ENCODE results near the gene FAM118A.
"Not testable (repeated sequence)": the region's sequence is repeated elsewhere in the genome, so short reads cannot be mapped to it uniquely, and the experiment has no call there.

Gene FAM118A

GRCh38 chr22:45331486-45331885, 21.8 kb downstream of the FAM118A start:
- no peak for DNase-seq (ENCODE audit: low spot score)

DNA sequence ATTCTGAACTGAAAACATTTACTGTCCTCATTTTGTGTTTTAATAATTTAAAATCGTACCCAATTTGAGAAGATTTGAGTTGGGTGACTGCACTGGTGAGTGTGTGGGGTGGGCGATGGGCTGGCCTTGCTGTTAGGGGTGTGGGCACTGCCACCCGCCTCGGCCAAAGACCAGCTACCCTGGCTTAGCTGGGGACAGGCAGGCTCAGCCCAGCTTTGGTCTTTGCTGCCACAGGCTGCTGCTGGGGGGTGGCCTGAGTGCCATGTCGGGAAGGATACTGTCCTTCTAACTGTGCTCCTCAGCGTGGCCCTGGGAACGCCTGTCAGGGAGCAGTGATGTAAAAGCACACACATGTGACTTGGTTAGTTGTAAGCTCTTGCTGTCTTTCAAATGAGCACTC, 22.3 kb downstream of the FAM118A start:
- no peak for DNase-seq (ENCODE audit: low spot score)

GRCh38 chr22:45334068-45334467, 24.3 kb downstream of the FAM118A start:
- DNase-seq (ENCODE audit: low spot score) = no peak

DNA sequence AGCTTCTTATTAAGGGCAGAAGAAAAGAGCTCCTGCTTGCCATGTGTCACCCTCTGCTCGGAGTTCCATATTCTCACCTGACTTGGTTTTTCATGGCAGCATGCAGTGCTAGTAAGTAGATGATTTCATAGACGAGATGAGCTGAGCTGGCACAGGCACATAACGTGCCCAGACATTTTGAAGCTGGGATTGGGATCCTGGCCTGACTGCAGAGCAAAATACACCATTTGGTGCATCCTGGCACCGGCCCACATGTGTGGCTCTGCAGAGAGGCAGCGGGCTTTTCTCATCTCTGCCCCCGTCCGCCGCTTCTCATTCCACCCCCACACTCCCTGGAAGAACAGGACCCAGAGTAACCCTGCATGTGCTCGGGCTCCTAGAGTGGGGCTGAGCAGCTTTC, 24.8 kb downstream of the FAM118A start:
- DNase-seq (ENCODE audit: low spot score) = no peak

DNA sequence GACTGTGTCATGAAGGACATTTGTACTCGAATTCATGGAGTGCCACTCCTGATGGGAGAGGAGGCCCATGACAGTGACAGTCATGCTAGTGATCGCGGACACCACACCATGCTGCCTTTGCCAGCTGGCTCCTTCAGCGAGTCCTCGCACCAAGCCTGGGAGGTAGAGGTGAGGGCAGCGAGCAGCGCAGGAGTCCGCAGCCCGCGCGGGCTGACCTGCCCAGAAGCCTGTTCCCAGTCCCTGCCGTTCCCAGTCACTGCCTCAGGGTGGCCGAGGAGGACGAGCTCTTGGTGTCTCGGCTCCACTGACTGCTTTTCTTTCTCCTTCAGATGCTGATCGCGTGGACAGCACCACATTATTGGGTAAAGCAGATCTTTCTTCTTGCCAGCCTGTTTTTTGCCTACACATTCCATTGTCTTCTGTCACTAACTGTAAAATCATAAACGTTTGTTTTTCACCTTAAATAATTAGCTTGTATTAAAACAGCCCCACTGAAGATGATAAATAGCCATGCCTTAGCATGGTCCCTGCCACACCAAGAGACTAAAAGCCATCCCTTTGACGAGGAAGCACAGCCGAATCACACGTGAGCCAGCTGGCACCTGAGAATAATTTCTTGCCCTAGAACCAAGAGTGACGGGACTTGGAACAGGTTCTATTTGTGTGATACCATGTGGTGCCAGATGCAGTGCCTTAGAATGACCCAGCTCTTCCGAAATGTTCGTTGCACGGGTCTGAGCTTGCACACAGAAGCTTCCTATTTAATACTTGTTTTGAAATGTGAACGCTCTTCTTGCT, 25.5 kb downstream of the FAM118A start:
- DNase-seq (ENCODE audit: low spot score) = no peak

GRCh38 chr22:45335854-45336522, 26.3 kb downstream of the FAM118A start:
- DNase-seq (ENCODE audit: low spot score) = no peak

- no peak for DNase-seq (ENCODE audit: low spot score)
Measured at GRCh38 chr22:45336971-45337431, 27.3 kb downstream of the FAM118A start.

GRCh38 chr22:45337536-45337935, 27.8 kb downstream of the FAM118A start:
- no peak for DNase-seq (ENCODE audit: low spot score)

GRCh38 chr22:45338795-45339194, 29.1 kb downstream of the FAM118A start:
- no peak for DNase-seq (ENCODE audit: low spot score)

GRCh38 chr22:45340323-45340722, 30.6 kb downstream of the FAM118A start:
- DNase-seq (ENCODE audit: low spot score) = no peak

GRCh38 chr22:45341498-45341897, 31.8 kb downstream of the FAM118A start:
- DNase-seq (ENCODE audit: low spot score) = no peak

DNA sequence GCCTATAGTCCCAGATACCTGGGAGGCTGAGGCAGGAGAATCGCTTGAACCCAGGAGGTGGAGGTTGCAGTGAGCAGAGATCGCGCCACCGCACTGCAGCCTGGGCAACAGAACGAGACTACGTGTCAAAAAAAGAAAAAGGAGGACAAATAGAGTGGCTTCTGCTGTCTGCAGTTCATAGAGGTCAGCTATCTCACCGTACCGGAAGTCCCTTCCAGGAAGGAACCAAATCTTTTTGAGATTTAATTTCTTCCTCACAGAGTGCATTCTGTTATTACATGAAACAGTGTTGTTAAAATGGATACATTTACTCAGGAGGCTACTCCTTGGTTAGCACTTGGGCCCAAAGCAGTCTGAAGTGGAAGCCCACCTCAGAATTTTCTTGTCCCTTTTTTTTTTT, 33.4 kb downstream of the FAM118A start:
- DNase-seq (ENCODE audit: low spot score) = no peak

GRCh38 chr22:45344334-45344733, 34.6 kb downstream of the FAM118A start:
- DNase-seq (ENCODE audit: low spot score) = no peak

- no peak for DNase-seq (ENCODE audit: low spot score)
Measured at GRCh38 chr22:45349916-45350315, 40.2 kb downstream of the FAM118A start.

GRCh38 chr22:45351956-45352355, 42.2 kb downstream of the FAM118A start:
- no peak for DNase-seq (ENCODE audit: low spot score)

- DNase-seq (ENCODE audit: low spot score) = not testable (repeated sequence)
Measured at GRCh38 chr22:45352757-45353156, 43.0 kb downstream of the FAM118A start.

- DNase-seq (ENCODE audit: low spot score) = no peak
Measured at GRCh38 chr22:45353786-45354185, 44.1 kb downstream of the FAM118A start.

GRCh38 chr22:45357490-45357889, 47.8 kb downstream of the FAM118A start:
- no peak for DNase-seq (ENCODE audit: low spot score)

- DNase-seq (ENCODE audit: low spot score) = no peak
Measured at GRCh38 chr22:45358127-45358526, 48.4 kb downstream of the FAM118A start.

DNA sequence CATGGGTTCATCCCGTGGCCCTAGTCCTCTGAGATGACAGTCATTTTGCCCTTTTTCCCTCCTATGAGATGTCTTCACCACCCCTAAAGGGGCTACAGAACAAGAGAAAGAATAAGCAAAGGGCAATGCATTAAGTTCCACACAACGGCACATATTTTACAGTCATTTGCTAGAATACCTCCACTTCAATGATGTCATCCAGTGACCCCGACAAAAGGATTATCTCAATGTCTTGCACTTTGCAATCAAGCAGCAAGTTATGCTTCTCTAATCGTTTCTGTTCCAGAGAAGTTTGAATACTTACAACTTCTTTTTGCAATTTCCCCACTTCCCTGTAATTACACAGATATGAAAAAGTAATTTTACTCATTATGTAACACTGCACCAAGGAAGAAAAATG, 49.9 kb downstream of the FAM118A start:
- no peak for DNase-seq (ENCODE audit: low spot score)

DNA sequence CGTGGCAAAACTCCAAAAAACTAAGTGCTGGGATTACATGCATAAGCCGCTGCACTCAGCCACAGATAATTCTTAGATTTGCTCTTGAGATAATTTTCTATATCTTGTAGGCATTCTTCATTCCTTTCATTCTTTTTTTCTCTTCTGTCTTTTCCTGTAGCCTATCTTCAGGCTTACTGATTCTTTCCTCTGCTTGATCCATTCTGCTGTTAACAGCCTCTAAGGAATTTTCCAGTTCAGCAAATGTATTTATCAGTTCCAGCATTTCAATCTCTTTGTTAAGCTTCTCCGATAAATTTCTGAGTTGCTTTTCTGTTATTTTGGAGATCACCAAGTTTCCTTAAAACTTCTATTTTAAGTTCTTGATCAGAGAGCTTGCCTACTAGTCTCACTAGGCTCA, 57.0 kb downstream of the FAM118A start:
- DNase-seq (ENCODE audit: low spot score) = no peak

- DNase-seq (ENCODE audit: low spot score) = not testable (repeated sequence)
Measured at GRCh38 chr22:45373592-45373991, 63.9 kb downstream of the FAM118A start.

DNA sequence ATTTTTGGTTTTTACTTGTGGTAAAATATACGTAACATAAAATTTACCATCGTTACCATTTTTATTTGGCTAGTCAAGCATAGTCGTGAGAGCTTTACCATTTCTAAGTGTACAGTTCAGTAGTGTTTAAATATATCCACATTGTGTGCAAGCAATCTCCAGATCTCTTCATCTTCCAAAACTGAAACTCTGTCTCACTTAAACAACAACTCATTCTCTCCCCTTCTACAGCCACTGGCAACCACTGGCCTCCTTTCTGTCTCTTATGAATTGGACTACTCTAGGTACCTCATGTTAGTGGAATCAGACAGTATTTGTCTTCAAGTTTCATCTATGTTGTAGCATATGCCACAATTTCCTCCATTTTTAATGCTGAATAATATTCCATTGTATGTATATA, 66.3 kb downstream of the FAM118A start:
- no peak for DNase-seq (ENCODE audit: low spot score)

DNA sequence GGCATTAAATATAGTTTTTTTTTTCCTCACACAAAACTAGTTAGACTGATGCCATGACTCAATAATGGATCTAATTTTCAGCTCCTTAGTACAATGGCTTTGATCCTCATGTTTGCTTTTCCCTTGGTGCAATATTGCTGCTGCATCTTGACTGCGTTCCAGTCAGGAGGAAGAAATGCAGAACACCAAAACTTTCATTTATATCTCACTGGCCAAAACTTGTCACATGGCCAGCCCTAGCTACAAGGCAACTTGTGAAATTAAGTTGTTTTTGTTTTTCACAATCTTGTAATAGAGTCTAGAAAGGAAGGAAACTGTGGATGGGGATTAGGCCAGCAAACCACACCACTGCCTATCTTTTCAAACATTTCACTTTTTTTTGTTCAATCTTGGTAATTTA, 67.0 kb downstream of the FAM118A start:
- no peak for DNase-seq (ENCODE audit: low spot score)

All from RKO (cell line).